Neuronal stem cell (in vitro differentiated cells): ENCODE results near the gene SH2D2A.

Experiments used
- DNase-seq: peaks from one replicate; pipeline ENCODE4 v3.0.0-alpha.2; 2013; ENCODE audit warnings: low spot score
- H2AFZ ChIP-seq: one replicate; pipeline ENCODE4 v1.6.1; 2013; ENCODE audit warnings: mild to moderate bottlenecking, low read length, inconsistent platforms
- H2AK5ac ChIP-seq: 2 replicates; pipeline ENCODE4 v1.6.1; 2013; ENCODE audit warnings: low read depth, mild to moderate bottlenecking, inconsistent platforms, low read length, moderate library complexity, mixed read lengths
- H2BK120ac ChIP-seq: 2 replicates; pipeline ENCODE4 v1.6.1; 2013; ENCODE audit warnings: low read depth, mild to moderate bottlenecking, inconsistent platforms, low read length, moderate library complexity, mixed read lengths
- H2BK12ac ChIP-seq: one replicate; pipeline ENCODE4 v1.6.1; 2013; ENCODE audit warnings: low read length, inconsistent platforms
- H2BK15ac ChIP-seq: 2 replicates; pipeline ENCODE4 v1.6.1; 2013; ENCODE audit warnings: mild to moderate bottlenecking, low read length, inconsistent platforms, mixed read lengths
- H2BK5ac ChIP-seq: one replicate; pipeline ENCODE4 v1.6.1; 2013; ENCODE audit warnings: inconsistent platforms, mild to moderate bottlenecking, low read length, moderate library complexity
- H3K14ac ChIP-seq: one replicate; pipeline ENCODE4 v1.6.1; 2013; ENCODE audit warnings: low read length, inconsistent platforms
- H3K18ac ChIP-seq: 2 replicates; pipeline ENCODE4 v1.6.1; 2013; ENCODE audit warnings: low read length, inconsistent platforms
- H3K23ac ChIP-seq: 2 replicates; pipeline ENCODE4 v1.6.1; 2013; ENCODE audit warnings: low read depth, mild to moderate bottlenecking, mixed read lengths, low read length, inconsistent platforms; ENCODE audit not compliant: poor library complexity
- H3K27ac ChIP-seq: replicated peaks from 3 replicates; pipeline ENCODE4 v1.5.1; 2013; ENCODE audit warnings: low read length, inconsistent platforms
- H3K27me3 ChIP-seq, 3 experiments: 2 replicates each; pipeline ENCODE4 v1.6.1; 2013; ENCODE audit warnings: low read length in 3 of 3, mild to moderate bottlenecking in 2 of 3, inconsistent platforms in 1 of 3, low read depth in 1 of 3, mixed read lengths in 1 of 3, moderate library complexity in 1 of 3; ENCODE audit not compliant: control insufficient read depth in 3 of 3, insufficient read depth in 3 of 3
- H3K36me3 ChIP-seq, 2 donors: replicated peaks in 1 of 2; 2 replicates each; pipeline ENCODE4 v1.6.1; 2013; ENCODE audit warnings: low read length in 2 of 2; ENCODE audit not compliant: control insufficient read depth in 2 of 2, insufficient read depth in 2 of 2
- H3K4ac ChIP-seq: 2 replicates; pipeline ENCODE4 v1.6.1; 2013; ENCODE audit warnings: inconsistent platforms, mild to moderate bottlenecking, low read length, moderate library complexity
- H3K4me1 ChIP-seq, 2 donors: 1 replicate in 1 of 2; 2 replicates in 1 of 2; pipeline ENCODE4 v1.6.1; 2013; ENCODE audit warnings: low read length in 2 of 2, low read depth in 1 of 2; ENCODE audit not compliant: control insufficient read depth in 2 of 2, insufficient read depth in 1 of 2
- H3K4me2 ChIP-seq: one replicate; pipeline ENCODE4 v1.6.1; 2013; ENCODE audit warnings: mild to moderate bottlenecking, low read length, inconsistent platforms; ENCODE audit not compliant: insufficient read depth, poor library complexity, severe bottlenecking
- H3K4me3 ChIP-seq, 2 donors: 2 replicates each; pipeline ENCODE4 v1.5.1; 2013; ENCODE audit warnings: low read length in 2 of 2, mild to moderate bottlenecking in 2 of 2, inconsistent platforms in 1 of 2, moderate library complexity in 1 of 2
- H3K79me1 ChIP-seq: one replicate; pipeline ENCODE4 v1.6.1; 2013; ENCODE audit warnings: low read depth, mild to moderate bottlenecking, inconsistent platforms, low read length, moderate library complexity
- H3K9ac ChIP-seq: one replicate; pipeline ENCODE4 v1.6.1; 2013; ENCODE audit warnings: mild to moderate bottlenecking, low read depth, low read length, inconsistent platforms; ENCODE audit not compliant: poor library complexity
- H3K9me3 ChIP-seq, 2 donors: replicated peaks in 1 of 2; 2 replicates each; pipeline versions ENCODE3 to v1.6.1; 2013; ENCODE audit warnings: low read length in 2 of 2, mild to moderate bottlenecking in 2 of 2, inconsistent platforms in 1 of 2, low read depth in 1 of 2, mixed read lengths in 1 of 2, moderate library complexity in 1 of 2; ENCODE audit not compliant: control insufficient read depth in 2 of 2, insufficient read depth in 1 of 2
- H4K8ac ChIP-seq: one replicate; pipeline ENCODE4 v1.6.1; 2013; ENCODE audit warnings: low read depth, mild to moderate bottlenecking, inconsistent platforms, low read length, moderate library complexity
- H4K91ac ChIP-seq: one replicate; pipeline ENCODE4 v1.6.1; 2013; ENCODE audit warnings: low read length, low read depth, mild to moderate bottlenecking, inconsistent platforms; ENCODE audit not compliant: poor library complexity
- WGBS, 2 donors: extraction: QIAGEN DNeasy Blood & Tissue Kit; methylation state at CpG; one replicate each; pipeline ENCODE4 v1.1.7; 2013; ENCODE audit warnings: missing lambda C conversion rate in 2 of 2, mixed read lengths in 1 of 2; ENCODE audit not compliant: insufficient read length in 2 of 2, insufficient replicate concordance in 1 of 2; ENCODE audit errors: extremely low coverage in 2 of 2; 5-methylcytosine and 5-hydroxymethylcytosine counted together

Gene SH2D2A

DNA sequence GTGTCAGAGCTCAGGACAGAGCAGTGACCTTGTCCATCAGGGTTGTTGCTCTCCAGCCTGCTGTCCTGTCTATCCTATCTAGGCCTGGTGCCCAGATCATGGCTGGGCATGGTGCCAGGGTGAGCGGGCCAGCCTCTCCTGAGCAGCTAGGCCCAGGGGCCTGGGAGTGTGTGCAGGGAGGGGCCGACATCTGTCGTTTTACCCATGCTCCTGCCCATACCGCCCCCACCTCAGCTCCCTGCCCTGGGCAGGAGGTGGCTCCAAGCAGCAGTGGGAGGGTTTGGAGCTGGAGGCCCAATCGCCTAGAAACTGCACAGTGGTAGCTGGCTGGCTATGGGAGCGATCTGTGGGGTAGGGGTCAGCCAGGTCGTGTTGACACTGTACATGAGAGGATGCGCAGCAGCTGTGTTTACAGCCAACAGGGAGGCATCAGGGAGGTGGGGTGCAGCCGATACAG lies 35.8 kb upstream of the SH2D2A start:
- Histone ChIP-seq H4K8ac (peak overlapping the region; percentile 7), H3K4me1 (peaks cover 0 to 5% of the 10 kb centered on the region in 2 donors), H2BK15ac (peak overlapping the region; percentile 64), H3K9me3 (no peaks in the 10 kb centered on the region), H3K4me3 (no peak overlapping the region), H3K36me3 (no peaks in the 10 kb centered on the region), H3K27me3 (peaks cover 18 to 91% (median 51%) of the 10 kb centered on the region in 3 experiments), H3K4me2 (no peak overlapping the region), H3K27ac (no peak overlapping the region), H2BK5ac (peak overlapping the region; percentile 68), H3K79me1 (no peaks in the 10 kb centered on the region), H2AK5ac (peak overlapping the region; percentile 98), H4K91ac (no peak overlapping the region), H3K23ac (peak overlapping the region; percentile 77), H2BK12ac (no peak overlapping the region), H3K14ac (no peak overlapping the region), H2AFZ (no peak overlapping the region), H3K4ac (no peak overlapping the region), H3K18ac (peak overlapping the region; percentile 78), H2BK120ac (no peak overlapping the region), H3K9ac (peak overlapping the region; percentile 55)
- WGBS, 2 donors = no CpG with 5 or more reads among the region's 9 CpGs
- DNase-seq = no peak

DNA sequence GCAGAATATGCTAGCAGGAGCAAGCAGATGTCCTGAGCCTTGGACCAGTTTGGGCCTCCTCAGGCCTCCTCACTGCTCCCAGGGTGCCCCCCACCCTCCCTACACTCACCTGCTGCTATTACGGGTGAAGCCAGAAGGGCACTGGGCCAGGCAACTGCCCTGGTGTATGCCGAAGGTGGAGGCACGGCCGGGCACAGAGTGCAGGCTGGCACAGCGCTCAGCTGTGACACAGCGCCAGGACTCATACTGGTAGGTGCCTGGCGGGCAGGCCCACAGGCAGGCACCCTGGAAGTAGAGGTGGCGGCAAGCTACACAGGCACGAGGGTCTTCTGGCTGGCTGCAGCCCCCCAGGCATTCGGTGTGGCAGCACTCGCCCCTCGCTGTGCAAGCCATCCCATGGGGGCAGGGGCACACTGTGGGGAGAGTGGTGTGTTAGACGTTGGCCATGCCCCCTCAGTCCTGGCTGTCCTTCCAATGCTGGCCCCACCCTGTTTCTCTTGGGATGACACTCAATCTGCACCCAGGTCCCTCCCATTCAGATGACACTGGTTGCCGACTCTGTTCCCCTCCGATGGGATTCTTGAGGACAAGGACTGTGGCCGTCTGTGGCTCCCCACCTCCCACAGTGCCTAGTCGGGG lies 35.2 kb upstream of the SH2D2A start:
- no peak for DNase-seq
- Histone ChIP-seq H3K4ac (peak overlapping the region; percentile 23), H4K8ac (peak overlapping the region; percentile 7), H2BK15ac (peak overlapping the region; percentile 64), H3K9ac (peak overlapping the region; percentile 54), H3K27ac (no peak overlapping the region), H2AFZ (no peak overlapping the region), H2AK5ac (peak overlapping the region; percentile 98), H3K9me3 (no peaks in the 10 kb centered on the region), H2BK120ac (no peak overlapping the region), H4K91ac (no peak overlapping the region), H3K23ac (peak overlapping the region; percentile 77), H3K4me1 (peaks cover 0 to 5% of the 10 kb centered on the region in 2 donors), H2BK12ac (peak overlapping the region; percentile 76), H3K14ac (no peak overlapping the region), H3K36me3 (no peaks in the 10 kb centered on the region), H2BK5ac (peak overlapping the region; percentile 68), H3K4me2 (no peak overlapping the region), H3K4me3 (no peak overlapping the region), H3K18ac (peak overlapping the region; percentile 78), H3K79me1 (no peaks in the 10 kb centered on the region), H3K27me3 (peaks cover 19 to 91% (median 52%) of the 10 kb centered on the region in 3 experiments)
- WGBS, 2 donors = no CpG with 5 or more reads among the region's 17 CpGs

DNA sequence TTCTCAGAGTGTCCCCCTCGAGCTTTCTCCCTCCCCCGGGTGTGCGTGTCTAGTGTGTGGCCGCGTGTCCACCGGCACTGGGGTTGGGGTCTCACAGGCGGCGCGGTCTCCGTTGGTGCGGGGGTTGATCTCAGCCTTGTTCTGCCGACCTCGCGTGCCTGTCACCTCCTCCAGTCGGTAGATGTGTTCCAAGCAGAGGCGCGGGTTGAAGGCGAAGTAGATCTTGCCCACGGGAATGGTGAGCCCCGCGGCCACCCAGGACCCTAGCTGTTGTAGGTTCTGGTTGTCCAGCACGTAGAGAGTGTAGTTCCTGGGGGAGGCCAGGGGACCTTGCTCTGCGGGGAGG lies 32.5 kb upstream of the SH2D2A start:
- Histone ChIP-seq H2BK120ac (no peak overlapping the region), H3K14ac (peak overlapping the region; percentile 63), H3K9me3 (peaks cover 0 to 3% of the 10 kb centered on the region in 2 donors), H3K27ac (no peak overlapping the region), H4K8ac (no peak overlapping the region), H3K18ac (peak overlapping the region; percentile 78), H2AK5ac (peak overlapping the region; percentile 40), H3K23ac (peak overlapping the region; percentile 16), H4K91ac (no peak overlapping the region), H3K4me3 (peak overlapping the region in 1 of 2 donors; percentile 19), H2BK15ac (no peak overlapping the region), H3K9ac (peak overlapping the region; percentile 63), H2BK5ac (no peak overlapping the region), H2BK12ac (no peak overlapping the region), H3K4me1 (peaks cover 0 to 10% of the 10 kb centered on the region in 2 donors), H3K4me2 (no peak overlapping the region), H3K27me3 (peaks cover 35 to 100% (median 73%) of the 10 kb centered on the region in 3 experiments), H2AFZ (no peak overlapping the region), H3K79me1 (no peaks in the 10 kb centered on the region), H3K4ac (no peak overlapping the region), H3K36me3 (no peaks in the 10 kb centered on the region)
- no peak for DNase-seq
- WGBS, 2 donors = no CpG with 5 or more reads among the region's 23 CpGs

DNA sequence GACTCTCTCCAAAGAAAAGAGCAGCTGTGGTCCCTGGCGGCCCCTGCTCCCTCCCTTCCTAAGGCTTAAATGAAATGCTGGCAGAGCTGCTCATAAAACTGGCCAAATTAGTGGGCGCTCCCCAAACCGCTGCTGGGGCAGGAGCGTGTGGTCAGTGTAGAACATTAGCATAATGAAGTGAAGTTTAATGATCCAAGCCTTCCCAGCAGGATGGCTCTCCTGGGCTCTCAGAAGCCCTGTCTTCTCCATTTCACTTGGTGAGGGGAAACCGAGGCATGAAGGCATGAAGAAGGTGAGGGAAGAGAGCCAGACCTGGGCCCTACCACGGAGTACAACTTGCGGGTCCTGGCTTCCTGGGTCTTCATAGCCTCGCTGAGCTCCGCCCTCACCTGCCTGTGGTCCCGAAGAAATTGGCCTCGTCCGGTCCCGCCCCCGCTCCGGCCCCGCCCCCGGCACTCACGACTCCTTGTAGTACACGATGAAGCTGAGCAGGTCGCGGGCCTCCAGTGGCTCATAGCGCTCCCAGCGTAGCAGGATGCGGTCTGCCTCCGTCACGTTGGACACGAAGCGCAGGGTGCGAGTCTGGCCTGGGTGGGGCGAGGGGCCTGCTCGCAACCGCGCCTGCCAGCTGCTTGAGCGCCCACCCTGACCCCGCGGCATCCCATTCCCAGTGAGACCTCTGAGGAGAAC lies 32.0 kb upstream of the SH2D2A start:
- Histone ChIP-seq H3K36me3 (no peaks in the 10 kb centered on the region), H3K4me2 (no peak overlapping the region), H3K9me3 (peaks cover 0 to 3% of the 10 kb centered on the region in 2 donors), H3K27ac (no peak overlapping the region), H4K91ac (no peak overlapping the region), H2BK120ac (no peak overlapping the region), H3K14ac (peak overlapping the region; percentile 63), H2AK5ac (peak overlapping the region; percentile 40), H3K27me3 (peaks cover 37 to 100% (median 76%) of the 10 kb centered on the region in 3 experiments), H4K8ac (no peak overlapping the region), H3K4ac (no peak overlapping the region), H3K4me1 (peaks cover 0 to 10% of the 10 kb centered on the region in 2 donors), H3K4me3 (peak overlapping the region in 1 of 2 donors; percentile 19), H2BK12ac (no peak overlapping the region), H2BK15ac (no peak overlapping the region), H3K79me1 (no peaks in the 10 kb centered on the region), H2AFZ (no peak overlapping the region), H2BK5ac (no peak overlapping the region), H3K9ac (peak overlapping the region; percentile 63), H3K18ac (peak overlapping the region; percentile 78), H3K23ac (peak overlapping the region; percentile 16)
- no CpG with 5 or more reads among the region's 36 CpGs for WGBS, 2 donors
- no peak for DNase-seq
